Measurements from ENCODE around the gene INF2. TPM values are rescaled to one million over a fixed set of nuclear protein-coding genes. Genes with fewer than 3 reads are reported as not detected.
A peak's percentile ranks its signal among the peaks of the same experiment; 100 is the strongest.

Gene INF2
- total and polyA plus RNA-seq, 5 donors from 2014 or later = 4.2 to 74.3 (median 7.9) TPM

DNA sequence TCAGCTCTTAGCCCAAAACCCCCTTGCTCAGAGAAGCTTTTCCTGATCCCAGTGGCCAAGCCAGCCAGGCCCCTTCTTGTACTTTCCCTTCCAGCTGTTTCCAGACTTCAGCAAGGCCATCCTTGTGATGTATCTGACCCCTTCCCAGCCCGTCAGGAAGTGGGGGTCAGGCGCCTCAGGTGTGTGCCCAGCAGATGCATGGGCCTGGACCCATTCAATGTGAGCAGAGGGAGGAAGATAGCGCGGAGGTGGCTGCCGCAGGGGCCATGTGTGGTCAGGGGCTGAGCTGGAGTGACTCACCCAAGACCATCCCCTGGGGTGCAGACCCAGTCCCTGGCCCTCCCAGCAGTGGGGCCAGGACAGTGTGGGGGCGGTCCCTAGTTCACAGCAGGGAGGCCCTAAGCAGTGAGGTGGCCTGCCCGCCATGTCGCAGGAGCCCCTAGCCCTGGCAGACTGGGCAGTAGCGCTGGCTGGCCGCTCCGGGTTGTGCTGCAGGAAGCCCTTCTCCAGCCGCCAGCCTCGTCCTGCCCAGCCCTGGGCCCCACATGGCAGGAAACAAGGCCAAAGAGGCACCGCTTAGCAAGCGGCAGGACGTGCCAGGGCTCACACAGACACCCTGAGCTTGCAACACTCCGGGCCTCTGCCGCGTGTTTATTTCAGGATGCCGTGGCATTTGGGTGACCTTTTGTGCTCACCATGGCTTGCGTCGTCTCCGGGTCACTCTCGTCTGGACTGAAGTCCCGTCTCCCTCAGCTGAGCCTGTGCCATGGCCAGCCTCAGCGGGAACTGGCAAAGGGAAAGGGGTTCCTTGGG is 46.6 kb downstream of the INF2 start:
- no peaks in the 10 kb centered on the region for H3K4me1 Mint-ChIP-seq
- DNase-seq (no peak), ATAC-seq (ENCODE audit: low read depth in 2 of 2) (no peak)
- H3K9me3 ChIP-seq (ENCODE audit: control insufficient read depth in 2 of 2, low read length in 2 of 2) = no peaks in the 10 kb centered on the region
- H3K36me3 Mint-ChIP-seq = peaks cover 7% of the 10 kb centered on the region
- H3K36me3 ChIP-seq (ENCODE audit: control insufficient read depth, insufficient read depth, low read length) = no peaks in the 10 kb centered on the region
- no peaks in the 10 kb centered on the region for H3K9me3 Mint-ChIP-seq
- no peaks in the 10 kb centered on the region for H3K27me3 ChIP-seq (ENCODE audit: control insufficient read depth, insufficient read depth, low read length)
- H3K4me3 ChIP-seq (ENCODE audit: low read depth, low read length) = no peak overlapping the region
- no peak overlapping the region for H3K27ac Mint-ChIP-seq
- H3K4me3 Mint-ChIP-seq = no peak overlapping the region
- no peaks in the 10 kb centered on the region for H3K27me3 Mint-ChIP-seq
- H3K4me1 ChIP-seq (ENCODE audit: control insufficient read depth, insufficient read depth, low read length, poor library complexity, severe bottlenecking) = no peaks in the 10 kb centered on the region
- no peak overlapping the region for H3K27ac ChIP-seq (ENCODE audit: insufficient read depth, low read length, poor library complexity, severe bottlenecking)

DNA sequence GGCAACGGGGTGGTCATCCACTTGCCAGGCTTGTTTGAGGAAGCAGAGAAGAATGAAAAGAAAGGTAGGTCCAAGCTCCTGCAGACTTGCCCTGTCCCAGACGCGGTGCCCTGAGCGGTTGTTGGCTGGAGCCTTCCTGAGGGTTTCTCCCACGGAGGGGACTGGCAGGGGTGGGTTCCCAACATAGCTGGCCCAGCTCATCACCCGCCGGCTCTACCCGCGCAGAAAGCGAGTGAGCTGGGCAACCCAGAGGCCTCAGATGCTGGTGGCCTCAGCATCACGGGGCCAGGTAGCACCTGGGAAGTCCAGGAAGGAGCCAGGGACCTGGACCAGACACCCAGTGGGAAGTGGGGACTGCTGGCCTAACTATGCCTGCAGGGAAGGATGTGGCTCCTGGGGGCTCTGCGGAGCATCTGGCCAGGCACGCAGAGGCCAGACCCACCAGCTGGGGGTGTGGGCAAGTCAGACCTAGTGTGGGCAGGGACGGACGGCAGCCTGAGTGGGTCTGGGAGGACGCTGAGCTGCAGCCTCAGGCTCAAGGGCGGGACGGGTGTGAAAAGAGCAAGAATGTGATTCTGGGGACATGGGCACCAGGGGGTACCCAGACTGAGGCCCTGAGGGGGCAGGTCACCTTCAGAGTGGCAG is 49.1 kb downstream of the INF2 start:
- Mint-ChIP-seq H3K36me3 (peaks cover 7% of the 10 kb centered on the region), H3K4me1 (no peaks in the 10 kb centered on the region), H3K9me3 (no peaks in the 10 kb centered on the region), H3K27me3 (no peaks in the 10 kb centered on the region), H3K4me3 (no peak overlapping the region), H3K27ac (no peak overlapping the region)
- Histone ChIP-seq H3K27me3 (ENCODE audit: control insufficient read depth, insufficient read depth, low read length) (no peaks in the 10 kb centered on the region), H3K4me3 (ENCODE audit: low read depth, low read length) (no peak overlapping the region), H3K27ac (ENCODE audit: insufficient read depth, low read length, poor library complexity, severe bottlenecking) (no peak overlapping the region), H3K9me3 (ENCODE audit: control insufficient read depth in 2 of 2, low read length in 2 of 2) (no peaks in the 10 kb centered on the region), H3K4me1 (ENCODE audit: control insufficient read depth, insufficient read depth, low read length, poor library complexity, severe bottlenecking) (no peaks in the 10 kb centered on the region), H3K36me3 (ENCODE audit: control insufficient read depth, insufficient read depth, low read length) (no peaks in the 10 kb centered on the region)
- no peak for ATAC-seq (ENCODE audit: low read depth in 2 of 2)
- no peak for DNase-seq

DNA sequence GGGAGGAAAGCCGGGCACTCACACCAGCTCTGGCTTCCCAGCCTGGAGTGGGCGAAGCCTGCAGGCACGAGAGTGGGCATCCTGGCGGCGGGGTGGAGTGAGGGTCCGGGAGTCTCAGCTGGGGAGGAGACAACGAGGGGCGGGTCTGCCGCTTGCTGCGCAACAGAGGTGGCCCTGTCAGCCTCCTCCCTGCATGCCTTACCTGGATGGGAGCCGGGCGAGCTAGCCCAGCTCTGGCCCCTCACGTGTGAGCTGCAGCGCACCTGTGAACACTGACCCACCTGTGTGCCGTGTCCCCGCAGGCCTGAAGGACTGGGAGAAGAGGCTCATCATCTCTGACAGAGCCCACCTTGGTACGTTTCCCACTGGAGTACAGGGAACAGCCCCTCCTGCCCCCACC is 49.6 kb downstream of the INF2 start:
- ATAC-seq (ENCODE audit: low read depth in 2 of 2) = no peak
- Histone ChIP-seq H3K27me3 (ENCODE audit: control insufficient read depth, insufficient read depth, low read length) (no peaks in the 10 kb centered on the region), H3K9me3 (ENCODE audit: control insufficient read depth in 2 of 2, low read length in 2 of 2) (no peaks in the 10 kb centered on the region), H3K27ac (ENCODE audit: insufficient read depth, low read length, poor library complexity, severe bottlenecking) (no peak overlapping the region), H3K36me3 (ENCODE audit: control insufficient read depth, insufficient read depth, low read length) (no peaks in the 10 kb centered on the region), H3K4me1 (ENCODE audit: control insufficient read depth, insufficient read depth, low read length, poor library complexity, severe bottlenecking) (no peaks in the 10 kb centered on the region), H3K4me3 (ENCODE audit: low read depth, low read length) (no peak overlapping the region)
- Mint-ChIP-seq H3K27ac (no peak overlapping the region), H3K36me3 (peaks cover 7% of the 10 kb centered on the region), H3K4me3 (no peak overlapping the region), H3K4me1 (no peaks in the 10 kb centered on the region), H3K27me3 (no peaks in the 10 kb centered on the region), H3K9me3 (no peaks in the 10 kb centered on the region)
- no peak for DNase-seq

DNA sequence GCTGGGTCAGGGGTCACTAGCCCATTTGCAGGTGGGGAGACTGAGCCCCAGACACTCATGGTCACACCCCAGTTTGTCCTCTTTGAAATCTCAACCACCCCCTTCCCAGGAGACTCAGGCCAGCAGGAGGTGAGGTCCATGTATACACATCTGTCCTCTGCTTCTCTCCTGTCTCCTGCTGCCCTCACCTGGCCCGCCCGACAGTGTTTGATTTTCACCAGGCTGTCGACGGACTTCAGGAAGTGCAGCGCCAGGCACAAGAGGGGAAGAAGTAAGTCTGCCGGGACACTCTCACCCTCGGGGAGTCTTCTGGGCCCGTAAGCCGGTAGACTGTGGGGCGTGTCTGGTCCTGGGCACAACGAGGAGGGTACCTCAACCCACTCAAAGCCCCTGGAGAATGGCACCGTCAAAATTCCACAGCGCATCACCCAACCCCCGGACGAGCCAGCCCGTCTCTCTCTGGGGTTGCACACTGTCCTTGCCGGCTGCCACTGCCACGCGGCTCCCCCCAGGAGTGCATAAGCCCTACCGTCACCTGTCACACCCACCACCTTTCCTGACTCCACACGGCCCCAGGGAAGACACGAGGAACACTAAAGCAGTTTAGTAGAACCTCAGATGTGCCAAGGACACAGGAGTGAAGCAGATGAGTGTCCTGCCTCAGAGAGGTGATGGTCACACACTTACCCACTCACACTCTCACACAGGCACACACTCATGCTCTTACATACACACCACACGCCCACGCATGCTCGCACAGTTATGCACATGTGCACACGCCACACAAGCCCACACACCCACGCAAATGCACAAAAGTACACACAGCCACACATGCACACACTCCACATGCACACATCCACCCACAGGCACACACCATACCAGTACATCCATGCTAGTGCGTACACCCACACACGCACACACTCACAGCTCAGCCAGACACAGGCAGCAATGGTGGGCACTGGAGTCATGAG is 50.4 kb downstream of the INF2 start:
- Histone ChIP-seq H3K36me3 (ENCODE audit: control insufficient read depth, insufficient read depth, low read length) (no peaks in the 10 kb centered on the region), H3K9me3 (ENCODE audit: control insufficient read depth in 2 of 2, low read length in 2 of 2) (no peaks in the 10 kb centered on the region), H3K27ac (ENCODE audit: insufficient read depth, low read length, poor library complexity, severe bottlenecking) (no peak overlapping the region), H3K4me1 (ENCODE audit: control insufficient read depth, insufficient read depth, low read length, poor library complexity, severe bottlenecking) (no peaks in the 10 kb centered on the region), H3K27me3 (ENCODE audit: control insufficient read depth, insufficient read depth, low read length) (no peaks in the 10 kb centered on the region), H3K4me3 (ENCODE audit: low read depth, low read length) (no peak overlapping the region)
- ATAC-seq (ENCODE audit: low read depth in 2 of 2) = no peak
- Mint-ChIP-seq H3K36me3 (peaks cover 7% of the 10 kb centered on the region), H3K4me1 (no peaks in the 10 kb centered on the region), H3K9me3 (no peaks in the 10 kb centered on the region), H3K27ac (peak overlapping the region in 1 of 3 donors; percentile 43), H3K27me3 (no peaks in the 10 kb centered on the region), H3K4me3 (no peak overlapping the region)
- DNase-seq = no peak

DNA sequence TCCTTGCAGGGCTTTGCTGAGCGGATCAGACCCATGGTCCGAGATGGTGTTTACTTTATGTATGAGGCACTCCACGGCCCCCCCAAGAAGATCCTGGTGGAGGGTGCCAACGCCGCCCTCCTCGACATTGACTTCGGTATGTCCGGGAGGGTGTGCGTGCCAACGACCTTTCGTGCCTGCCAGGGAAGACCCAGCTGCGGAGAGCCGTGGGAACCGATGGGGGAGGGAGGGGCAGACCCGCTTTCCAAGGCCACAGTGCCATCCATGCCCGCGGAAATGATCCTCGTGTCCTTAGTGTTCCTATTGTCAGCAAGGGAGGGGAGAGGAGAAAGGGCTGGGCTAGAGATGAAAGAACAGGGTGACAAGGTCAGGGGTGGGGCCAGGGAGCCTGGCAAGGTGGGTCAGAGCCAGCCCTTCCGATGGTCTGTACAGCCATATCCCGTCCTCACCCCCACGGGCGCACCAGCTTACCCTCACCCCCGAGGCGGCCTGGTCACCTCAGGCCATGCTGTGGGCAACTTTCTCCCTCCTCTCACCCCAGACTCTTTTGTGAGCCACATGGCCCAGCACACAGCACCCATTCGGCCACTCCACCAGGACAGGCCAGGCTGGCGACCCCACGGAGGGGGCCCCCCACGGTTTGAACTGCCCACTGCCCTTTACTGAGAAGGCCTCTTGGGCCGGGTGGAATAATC is 51.8 kb downstream of the INF2 start:
- Mint-ChIP-seq H3K4me3 (no peak overlapping the region), H3K27me3 (no peaks in the 10 kb centered on the region), H3K4me1 (peaks cover 0 to 6% (median 0%) of the 10 kb centered on the region in 4 donors), H3K9me3 (no peaks in the 10 kb centered on the region), H3K27ac (peak overlapping the region in 1 of 3 donors; percentile 14), H3K36me3 (peaks cover 7% of the 10 kb centered on the region)
- DNase-seq (no peak), ATAC-seq (ENCODE audit: low read depth in 2 of 2) (no peak)
- peaks cover 6% of the 10 kb centered on the region for H3K4me1 ChIP-seq (ENCODE audit: control insufficient read depth, insufficient read depth, low read length, poor library complexity, severe bottlenecking)
- no peak overlapping the region for H3K4me3 ChIP-seq (ENCODE audit: low read depth, low read length)
- H3K9me3 ChIP-seq (ENCODE audit: control insufficient read depth in 2 of 2, low read length in 2 of 2) = no peaks in the 10 kb centered on the region
- no peaks in the 10 kb centered on the region for H3K36me3 ChIP-seq (ENCODE audit: control insufficient read depth, insufficient read depth, low read length)
- H3K27me3 ChIP-seq (ENCODE audit: control insufficient read depth, insufficient read depth, low read length) = no peaks in the 10 kb centered on the region
- no peak overlapping the region for H3K27ac ChIP-seq (ENCODE audit: insufficient read depth, low read length, poor library complexity, severe bottlenecking)

DNA sequence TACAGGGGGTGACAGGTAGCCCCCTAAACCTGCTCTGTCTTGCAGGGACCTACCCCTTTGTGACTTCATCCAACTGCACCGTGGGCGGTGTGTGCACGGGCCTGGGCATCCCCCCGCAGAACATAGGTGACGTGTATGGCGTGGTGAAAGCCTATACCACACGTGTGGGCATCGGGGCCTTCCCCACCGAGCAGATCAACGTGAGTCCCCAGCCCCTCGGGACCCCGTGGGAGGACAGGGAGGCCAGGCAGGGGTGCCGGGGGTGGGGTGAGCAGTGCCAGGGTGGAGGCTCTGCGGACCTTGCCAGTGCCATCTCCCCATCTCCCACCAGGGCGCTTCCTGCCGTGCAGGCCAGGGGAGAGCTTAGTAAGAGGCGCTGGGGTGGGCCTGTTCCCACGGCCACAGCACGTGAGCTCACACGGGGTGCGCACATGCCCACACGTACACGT is 52.4 kb downstream of the INF2 start:
- Mint-ChIP-seq H3K36me3 (peaks cover 7% of the 10 kb centered on the region), H3K4me3 (no peak overlapping the region), H3K9me3 (no peaks in the 10 kb centered on the region), H3K27me3 (no peaks in the 10 kb centered on the region), H3K27ac (no peak overlapping the region), H3K4me1 (peaks cover 0 to 6% (median 0%) of the 10 kb centered on the region in 4 donors)
- no peaks in the 10 kb centered on the region for H3K9me3 ChIP-seq (ENCODE audit: control insufficient read depth in 2 of 2, low read length in 2 of 2)
- ATAC-seq (ENCODE audit: low read depth in 2 of 2) (no peak), DNase-seq (no peak)
- peaks cover 6% of the 10 kb centered on the region for H3K4me1 ChIP-seq (ENCODE audit: control insufficient read depth, insufficient read depth, low read length, poor library complexity, severe bottlenecking)
- no peaks in the 10 kb centered on the region for H3K27me3 ChIP-seq (ENCODE audit: control insufficient read depth, insufficient read depth, low read length)
- no peaks in the 10 kb centered on the region for H3K36me3 ChIP-seq (ENCODE audit: control insufficient read depth, insufficient read depth, low read length)
- no peak overlapping the region for H3K27ac ChIP-seq (ENCODE audit: insufficient read depth, low read length, poor library complexity, severe bottlenecking)
- no peak overlapping the region for H3K4me3 ChIP-seq (ENCODE audit: low read depth, low read length)

Measured in CD4-positive, CD25-positive, alpha-beta regulatory T cell (primary cell).